KOPT-K1 (cell line): ENCODE measurements around the gene ARFGAP2.
"Not testable (repeated sequence)": the region's sequence is repeated elsewhere in the genome, so short reads cannot be mapped to it uniquely, and the experiment has no call there.

ENCODE experiments used
- H3K27ac ChIP-seq: fragments of 200-600 bp; sonication (generic); 2 replicates; pipeline ENCODE4 v1.5.1; 2016; ENCODE audit warnings: antibody characterized with exemption, mild to moderate bottlenecking, low read depth, low read length; ENCODE audit not compliant: poor library complexity, severe bottlenecking
- H3K36me3 ChIP-seq: fragments of 200-600 bp; sonication (generic); 2 replicates; pipeline ENCODE4 v1.5.1; 2017; ENCODE audit warnings: antibody characterized with exemption, mild to moderate bottlenecking, low read length, moderate library complexity; ENCODE audit not compliant: insufficient read depth
- H3K9me3 ChIP-seq: fragments of 200-600 bp; sonication (generic); 2 replicates; pipeline ENCODE4 v1.5.1; 2017; ENCODE audit warnings: antibody characterized with exemption, low read length, mild to moderate bottlenecking; ENCODE audit not compliant: insufficient read depth, poor library complexity, severe bottlenecking

The ARFGAP2 gene

DNA sequence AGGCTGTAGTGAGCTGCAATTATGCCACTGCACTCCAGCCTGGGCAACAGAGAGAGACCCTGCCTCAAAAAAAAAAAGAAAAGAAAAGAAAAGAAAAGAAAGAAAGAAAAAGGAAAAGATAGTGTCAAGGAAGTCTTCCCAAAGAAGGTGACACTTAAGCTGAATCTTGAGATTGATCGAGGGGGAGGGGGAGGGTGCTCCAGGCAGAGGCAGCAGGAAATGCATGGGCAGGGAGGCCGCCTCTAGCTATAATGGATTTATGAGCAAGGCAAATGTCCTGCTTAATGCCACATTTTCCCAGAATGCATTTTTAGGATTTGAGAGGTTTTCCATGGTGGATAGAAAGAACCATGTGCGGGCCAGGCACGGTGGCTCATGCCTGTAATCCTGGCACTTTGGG lies 24.3 kb upstream of the ARFGAP2 start:
- Histone ChIP-seq H3K9me3 (no peaks in the 10 kb centered on the region), H3K27ac (no peak overlapping the region), H3K36me3 (no peaks in the 10 kb centered on the region)

DNA sequence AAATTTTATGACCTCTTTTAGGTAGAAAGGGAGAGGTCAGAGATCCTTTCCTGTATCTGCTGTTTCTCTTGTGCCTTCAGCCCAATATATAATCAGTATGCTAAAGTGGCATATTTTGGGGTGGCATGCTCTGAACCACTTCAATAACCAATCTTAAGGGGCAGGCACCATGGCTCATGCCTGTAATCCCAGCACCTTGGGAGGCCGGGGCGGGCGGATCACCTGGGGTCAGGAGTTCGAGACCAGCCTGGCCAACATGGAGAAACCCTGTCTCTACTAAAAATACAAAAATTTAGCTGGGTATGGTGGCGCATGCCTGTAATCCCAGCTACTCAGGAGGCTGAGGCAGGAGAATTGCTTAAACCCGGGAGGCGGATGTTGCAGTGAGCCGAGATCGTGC lies 21.5 kb upstream of the ARFGAP2 start:
- H3K27ac ChIP-seq, H3K9me3 ChIP-seq, H3K36me3 ChIP-seq: not testable (repeated sequence)

DNA sequence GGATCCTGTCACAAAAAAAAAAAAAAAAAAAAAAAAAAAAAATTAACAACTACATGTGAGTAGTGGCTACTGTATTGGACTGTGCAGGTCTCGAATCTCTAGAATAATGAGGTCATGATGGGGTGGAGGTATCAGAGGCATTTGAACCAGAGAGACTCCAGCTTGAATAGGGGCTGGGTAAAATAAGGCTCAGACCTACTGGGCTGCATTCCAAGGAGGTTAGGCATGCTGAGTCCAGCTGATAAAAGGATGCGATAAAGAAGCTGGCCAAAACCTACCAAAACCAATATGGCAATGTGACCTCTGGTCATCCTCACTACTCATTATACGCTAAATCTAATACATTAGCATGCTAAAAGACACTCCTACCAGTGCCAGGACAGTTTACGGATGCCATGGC lies 15.4 kb upstream of the ARFGAP2 start:
- Histone ChIP-seq H3K36me3 (no peaks in the 10 kb centered on the region), H3K27ac (no peak overlapping the region), H3K9me3 (no peaks in the 10 kb centered on the region)

DNA sequence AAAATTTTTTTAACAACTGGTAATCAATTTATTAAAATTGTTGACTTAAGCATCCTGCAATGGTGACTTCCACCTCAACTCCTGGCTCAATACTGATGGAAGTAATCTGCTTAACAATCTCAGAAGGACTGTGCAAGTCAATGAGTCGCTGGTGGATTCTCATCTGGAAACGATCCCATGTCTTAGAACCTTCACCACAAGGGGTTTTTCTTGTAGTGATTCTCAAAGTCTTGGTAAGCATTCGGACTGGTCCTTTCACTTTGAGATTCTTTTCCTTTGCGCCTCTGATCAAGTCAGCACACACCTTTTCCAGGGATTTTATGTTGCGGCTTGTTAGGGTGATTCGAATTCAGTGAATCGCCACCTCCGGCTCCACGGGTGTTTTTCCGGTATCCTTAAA lies 14.5 kb upstream of the ARFGAP2 start:
- not testable (repeated sequence) for H3K9me3 ChIP-seq, H3K27ac ChIP-seq, H3K36me3 ChIP-seq

DNA sequence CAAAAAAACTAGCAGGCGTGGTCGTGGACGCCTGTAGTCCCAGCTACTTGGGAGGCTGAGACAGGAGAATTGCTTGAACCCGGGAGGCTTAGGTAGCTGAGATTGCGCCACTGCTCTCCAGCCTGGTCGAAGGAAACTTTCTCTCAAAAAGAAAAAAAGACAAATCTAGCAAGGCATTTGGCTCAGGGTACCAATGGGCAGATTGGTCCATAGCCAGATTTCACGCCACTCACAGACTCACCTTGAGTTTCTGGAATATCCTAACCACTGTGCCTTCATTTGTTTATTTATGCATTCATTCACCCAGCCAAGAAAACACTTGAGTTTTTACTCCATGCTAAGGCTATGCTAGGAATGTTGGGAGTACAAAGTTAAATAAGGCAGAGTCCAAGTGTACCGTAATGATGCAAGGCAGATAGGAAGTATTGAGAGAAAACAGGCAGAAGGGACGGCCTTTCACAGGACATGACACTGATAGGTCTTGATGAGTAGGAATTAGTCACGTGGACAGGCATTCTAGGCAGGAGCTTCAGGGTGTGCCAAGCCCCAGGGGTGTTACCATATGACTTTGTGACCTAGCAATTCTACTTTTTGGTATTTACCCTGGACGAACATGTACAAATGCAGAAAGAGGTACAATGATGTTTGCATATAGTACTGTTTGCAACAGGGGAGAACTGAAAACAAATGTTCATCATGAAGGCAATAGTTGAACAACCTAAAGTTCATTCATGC lies 12.6 kb upstream of the ARFGAP2 start:
- H3K27ac ChIP-seq = no peak overlapping the region

DNA sequence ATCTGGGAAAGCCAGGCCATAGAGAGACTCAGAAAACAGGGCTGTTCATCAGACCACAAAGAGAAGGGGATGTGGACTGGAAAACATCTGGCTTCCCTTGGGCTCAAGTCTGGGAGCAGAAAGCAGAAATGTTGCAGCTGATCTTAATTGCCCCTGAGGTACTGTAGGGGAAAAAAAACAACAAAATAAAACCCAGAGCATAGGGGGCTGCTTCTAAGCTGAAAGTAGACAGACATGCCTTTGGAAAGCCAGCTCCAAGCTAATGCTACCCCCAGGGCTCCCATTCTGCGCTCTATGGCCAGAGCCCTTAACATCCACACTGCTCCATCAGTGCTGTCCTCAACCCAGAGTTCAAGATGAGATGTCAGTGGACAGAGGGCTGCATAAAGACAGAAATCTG lies 11.6 kb upstream of the ARFGAP2 start:
- no peak overlapping the region for H3K27ac ChIP-seq
- no peaks in the 10 kb centered on the region for H3K36me3 ChIP-seq
- no peaks in the 10 kb centered on the region for H3K9me3 ChIP-seq

More for the DNA sequence above, 12.6 kb upstream of the ARFGAP2 start:
- no peaks in the 10 kb centered on the region for H3K9me3 ChIP-seq
- H3K36me3 ChIP-seq = no peaks in the 10 kb centered on the region

DNA sequence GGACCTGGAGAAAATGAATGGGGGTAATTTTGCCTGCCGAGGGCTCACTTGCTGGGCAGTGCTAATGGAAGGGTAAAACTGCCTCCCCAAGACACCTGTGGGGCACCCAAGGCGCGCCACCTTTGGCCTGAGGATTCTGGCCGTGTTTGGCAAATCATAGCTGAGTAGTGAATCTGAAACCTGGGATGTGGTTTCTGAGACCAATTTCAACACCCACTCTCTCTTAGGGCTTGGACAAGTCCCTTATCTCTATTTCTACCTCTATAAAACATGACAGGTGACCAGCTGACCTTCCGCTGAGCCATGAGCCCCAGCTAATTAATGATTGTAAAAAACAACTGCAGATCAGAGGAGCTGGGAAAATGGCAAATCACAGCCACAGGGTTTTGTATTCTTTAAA lies 11.0 kb upstream of the ARFGAP2 start:
- Histone ChIP-seq H3K9me3 (no peaks in the 10 kb centered on the region), H3K36me3 (no peaks in the 10 kb centered on the region), H3K27ac (no peak overlapping the region)

DNA sequence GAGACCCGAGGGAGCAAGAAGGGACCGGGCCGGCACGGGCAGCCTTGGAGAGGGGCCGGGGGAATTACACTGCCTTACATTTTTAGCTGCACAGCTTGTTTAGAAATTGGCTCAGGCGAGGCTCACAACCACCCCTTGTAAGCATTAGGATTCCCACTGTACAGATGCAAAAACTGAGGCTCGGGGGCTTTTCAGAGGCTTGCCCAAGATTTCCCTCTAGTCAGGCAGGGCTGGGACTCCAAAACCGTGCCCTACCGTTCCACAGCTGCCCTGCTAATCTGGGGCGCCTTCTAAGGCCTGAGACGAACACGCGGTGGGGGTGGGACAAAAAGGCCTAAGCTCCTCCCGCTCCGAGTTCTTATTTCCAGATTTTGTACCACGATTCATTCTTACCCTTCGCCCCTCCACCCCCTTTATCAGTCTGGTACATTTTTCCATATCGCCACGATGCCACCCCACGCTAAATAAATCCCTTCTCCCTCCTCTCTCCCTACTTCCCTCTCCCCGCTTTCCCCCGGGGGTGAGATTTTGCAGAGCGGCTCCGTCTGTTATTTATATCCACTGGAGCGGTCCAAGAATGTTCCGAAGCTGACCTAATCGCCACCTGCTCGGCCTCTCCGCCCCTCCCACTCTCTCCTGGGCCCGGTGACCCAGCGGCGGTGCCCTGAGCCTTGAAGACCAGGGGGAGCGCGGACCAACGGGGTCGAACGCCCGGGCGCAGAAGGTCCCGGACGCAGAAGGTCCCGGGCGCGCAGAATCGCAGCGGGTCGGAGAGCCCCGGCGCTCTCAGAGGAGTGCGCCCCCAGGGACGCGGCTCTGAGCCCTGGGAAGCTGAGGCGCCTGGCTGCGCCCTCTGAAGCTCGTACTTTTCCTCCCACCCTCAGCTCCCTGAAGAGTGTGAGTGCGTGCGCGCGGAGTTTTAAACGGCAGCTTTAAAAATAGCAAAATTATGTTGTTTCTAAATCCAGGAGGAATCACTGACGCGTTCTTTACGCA lies 10.3 kb upstream of the ARFGAP2 start:
- no peak overlapping the region for H3K27ac ChIP-seq
- no peaks in the 10 kb centered on the region for H3K9me3 ChIP-seq
- no peaks in the 10 kb centered on the region for H3K36me3 ChIP-seq

DNA sequence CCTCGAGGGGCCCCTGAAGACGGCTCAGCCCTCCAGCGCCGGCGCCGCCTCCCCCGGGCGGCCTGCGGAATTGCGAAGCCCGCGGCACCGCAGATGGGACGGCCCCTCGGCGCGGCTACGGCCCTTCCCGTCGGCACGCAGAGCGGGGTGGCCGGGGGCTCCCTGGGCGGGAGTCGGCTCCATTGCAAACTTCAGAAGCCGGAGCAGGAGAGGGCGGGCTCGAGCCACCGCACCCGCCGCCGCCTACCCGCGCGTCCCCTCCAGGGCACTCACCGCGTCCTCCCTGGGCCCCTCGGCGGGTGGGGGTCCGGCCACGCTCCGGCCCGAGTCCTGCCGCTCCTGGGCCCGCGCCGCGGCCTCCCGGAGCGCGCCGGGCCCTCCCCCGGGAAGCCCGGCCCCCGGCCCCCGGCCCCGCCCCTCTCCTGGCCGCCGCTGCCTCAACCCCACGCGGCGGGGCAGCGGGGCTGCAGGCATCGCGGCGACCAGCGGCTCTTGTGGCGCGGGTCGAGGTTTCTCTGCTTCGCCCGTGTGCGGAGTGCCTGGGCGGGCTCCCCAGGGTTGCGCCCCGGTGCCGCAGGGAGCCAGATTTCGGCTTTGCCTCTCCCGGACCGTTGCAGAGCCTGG lies 9.5 kb upstream of the ARFGAP2 start, which contains the start of gene PACSIN3:
Gene PACSIN3, minus strand, starts transcription at position 359 of the 624 bp plus-strand sequence. CDS start 3,707 bp downstream, outside the sequence.
- no peaks in the 10 kb centered on the region for H3K9me3 ChIP-seq
- H3K36me3 ChIP-seq = no peaks in the 10 kb centered on the region
- no peak within 1 kb of the TSS for H3K27ac ChIP-seq

DNA sequence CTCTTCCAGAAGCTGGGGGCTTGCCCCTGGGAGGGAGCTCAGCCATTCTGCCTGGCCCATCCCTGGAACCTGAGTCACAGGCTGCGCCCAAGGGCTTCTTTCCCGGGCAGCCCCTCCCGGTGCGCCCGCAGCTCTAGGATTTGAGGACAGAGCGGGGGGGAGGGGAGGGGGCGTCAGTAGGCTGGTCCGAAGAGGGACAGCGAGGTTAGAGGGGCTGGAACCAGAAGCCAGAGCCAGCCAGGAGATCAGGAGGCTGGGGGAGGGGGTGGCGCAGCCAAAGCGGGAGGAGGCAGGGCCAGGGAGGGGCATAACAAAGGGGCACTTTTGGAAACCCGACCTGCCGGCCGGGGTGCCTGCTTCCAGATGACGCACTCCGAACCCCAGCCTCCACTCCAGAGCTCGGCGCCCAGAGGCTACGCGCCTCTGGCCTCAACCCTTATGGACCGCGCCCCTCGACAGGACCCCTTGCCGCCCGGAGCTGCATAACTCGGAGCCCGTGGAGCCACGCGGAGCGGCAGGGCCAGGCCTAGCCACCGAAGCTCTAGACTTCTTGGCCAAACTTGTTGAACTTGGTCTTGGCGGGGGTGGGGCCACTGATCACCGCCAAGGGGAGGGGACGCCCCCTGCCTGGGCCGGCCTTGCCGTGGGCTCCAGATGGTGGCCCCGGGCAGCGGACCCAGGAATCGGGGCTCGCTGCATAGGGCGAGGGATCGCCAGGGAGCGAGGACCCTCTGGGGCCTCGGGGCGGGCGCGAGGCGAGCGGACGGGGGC lies 8.8 kb upstream of the ARFGAP2 start:
- Histone ChIP-seq H3K27ac (no peak overlapping the region), H3K36me3 (no peaks in the 10 kb centered on the region), H3K9me3 (no peaks in the 10 kb centered on the region)

DNA sequence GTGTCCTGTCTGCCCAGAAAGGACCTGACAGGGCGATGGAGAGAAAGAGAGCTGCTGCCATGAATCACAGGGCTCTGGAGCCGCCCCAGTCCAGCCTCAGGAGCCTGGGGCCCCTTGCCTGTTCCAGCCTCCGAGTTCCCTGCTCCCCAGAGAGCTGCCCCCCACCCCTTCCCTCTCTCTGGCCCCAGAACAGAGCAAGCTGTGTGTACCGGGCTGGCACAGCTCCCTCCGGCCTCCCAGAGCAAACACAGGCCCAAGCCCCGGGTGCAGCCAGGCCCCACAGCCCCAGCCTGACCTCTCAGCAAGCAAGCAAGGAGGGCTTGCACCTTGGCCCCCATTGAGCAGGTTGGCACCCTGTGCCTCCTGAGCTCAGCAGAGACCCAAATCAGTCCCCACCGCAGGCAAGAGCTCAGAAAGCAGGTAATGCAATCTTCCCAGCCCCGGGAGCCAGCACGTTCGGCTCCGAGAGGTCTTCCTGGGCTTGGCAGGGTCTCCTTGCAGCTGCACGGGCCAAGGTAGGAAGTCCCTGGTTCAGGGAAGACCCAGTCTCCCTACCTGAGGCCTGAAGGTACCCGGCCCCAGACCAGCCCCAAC lies 8.1 kb upstream of the ARFGAP2 start:
- no peaks in the 10 kb centered on the region for H3K9me3 ChIP-seq

DNA sequence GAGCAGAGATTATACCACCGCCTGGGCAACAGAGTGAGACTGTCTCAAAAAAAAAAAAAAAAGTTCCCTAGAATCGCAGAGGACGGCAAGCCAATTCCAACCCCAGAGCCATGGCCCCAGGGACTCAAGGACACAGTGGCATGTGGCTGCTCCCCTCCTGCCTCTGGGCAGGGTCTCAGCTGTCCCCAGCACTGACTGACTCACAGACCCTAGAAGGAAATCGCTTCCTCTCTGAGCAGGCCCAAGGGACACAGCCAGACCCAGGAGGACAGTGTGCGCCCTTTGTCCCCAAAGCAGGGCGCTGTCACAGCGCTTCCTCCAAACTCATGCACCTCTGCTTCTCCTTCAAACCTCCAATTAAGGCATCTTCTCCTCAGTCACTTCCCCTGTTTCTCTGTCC lies 7.3 kb upstream of the ARFGAP2 start:
- H3K9me3 ChIP-seq = no peaks in the 10 kb centered on the region
- no peak overlapping the region for H3K27ac ChIP-seq
- no peaks in the 10 kb centered on the region for H3K36me3 ChIP-seq

More for the DNA sequence above, 8.1 kb upstream of the ARFGAP2 start:
- Histone ChIP-seq H3K27ac (no peak overlapping the region), H3K36me3 (no peaks in the 10 kb centered on the region)

DNA sequence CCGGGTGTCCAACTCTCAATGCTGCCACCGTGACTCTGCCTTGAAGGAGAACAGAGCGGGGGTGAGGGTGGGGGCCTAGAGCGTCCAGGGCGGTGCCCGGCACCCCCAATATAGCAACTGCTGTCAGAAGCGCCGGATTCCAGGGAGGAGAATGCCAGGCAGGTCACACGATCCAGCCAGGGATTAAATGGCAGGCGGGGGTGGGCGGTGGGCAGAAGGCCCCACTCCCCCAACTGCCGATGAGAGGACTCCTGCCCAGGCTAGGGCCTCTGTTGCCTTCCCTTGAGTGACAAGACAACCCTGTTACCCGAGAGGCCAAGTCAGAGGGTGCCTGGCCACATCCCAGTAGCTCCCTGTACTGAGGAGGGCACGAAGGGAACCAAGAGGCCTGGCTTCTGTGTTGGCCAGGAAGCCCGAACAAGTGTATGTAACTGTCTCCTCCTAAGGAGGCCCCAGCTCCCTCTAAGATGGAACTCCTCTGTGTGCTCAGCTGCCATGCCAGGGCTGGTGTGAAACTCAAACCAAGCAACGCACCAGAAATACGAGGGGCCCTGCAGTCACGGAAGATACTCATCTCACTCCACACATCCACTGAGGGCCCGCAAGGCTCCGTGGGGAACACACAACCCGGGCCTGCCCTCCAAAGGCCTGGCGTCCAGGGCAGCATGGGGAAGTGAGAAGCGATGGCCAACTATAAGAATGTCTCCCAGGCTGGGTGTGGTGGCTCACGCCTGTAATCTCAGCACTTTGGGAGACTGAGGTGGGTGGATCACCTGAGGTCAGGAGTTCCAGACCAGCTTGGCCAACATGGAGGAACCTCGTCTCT lies 6.6 kb upstream of the ARFGAP2 start:
- Histone ChIP-seq H3K36me3 (no peaks in the 10 kb centered on the region), H3K27ac (no peak overlapping the region), H3K9me3 (no peaks in the 10 kb centered on the region)
